ENCODE data around the gene C19orf47. TPM values are rescaled to one million over a fixed set of nuclear protein-coding genes. Genes with fewer than 3 reads are reported as not detected.
A peak's percentile ranks its signal among the peaks of the same experiment; 100 is the strongest.

The C19orf47 gene
- total RNA-seq, 3 donors from 2014 or later (not counting 1 experiment from before 2014, with no cell fraction given), result 15.2 to 20.2 (median 16.1) TPM

DNA sequence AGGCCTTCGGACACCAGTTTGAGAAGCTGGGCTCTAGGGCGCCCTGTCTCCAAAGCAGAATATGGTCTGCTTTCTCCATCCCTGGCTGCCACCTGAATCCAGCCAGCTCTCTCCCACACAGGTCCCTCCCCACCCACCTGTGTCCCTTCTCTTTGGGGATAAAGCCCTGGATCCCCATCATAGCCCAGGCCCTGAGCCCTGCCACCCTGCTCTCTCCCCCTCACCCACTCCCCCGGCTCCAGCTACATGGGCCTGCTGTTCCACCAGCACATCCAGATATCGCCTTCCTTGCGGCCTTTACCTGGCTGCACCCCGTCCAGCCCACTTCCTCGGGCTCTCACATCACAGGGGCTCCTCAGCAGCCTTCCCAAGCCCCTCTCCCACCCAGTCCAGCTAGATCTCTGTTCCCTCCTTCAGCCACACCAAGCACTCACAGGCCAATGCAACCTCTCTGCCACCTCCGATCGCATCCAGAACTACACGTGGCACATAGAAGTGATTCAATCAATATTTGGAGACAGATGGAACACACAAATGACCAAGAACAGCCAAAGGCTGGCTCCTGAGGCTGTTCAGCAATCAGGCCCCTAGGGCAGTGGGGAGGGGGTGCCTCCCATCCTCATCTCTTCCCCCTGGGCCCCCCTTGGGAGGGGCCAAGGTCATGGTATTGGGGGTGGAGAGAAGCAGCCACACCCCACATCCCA lies 70.7 kb downstream of the C19orf47 start:
- WGBS (ENCODE audit: insufficient coverage), result 94% methylated on average over 10 of the region's 10 CpGs
- DNase-seq (no peak), ATAC-seq (no peak)
- peaks cover 62% of the 10 kb centered on the region for H3K4me1 ChIP-seq (ENCODE audit: control insufficient read depth, insufficient read depth, low read length)
- no peak overlapping the region for H3K4me3 ChIP-seq (ENCODE audit: low read length)
- intact Hi-C loops (cut with micrococcal nuclease), result no loop called here
- no peaks in the 10 kb centered on the region for H3K36me3 Mint-ChIP-seq
- H3K9me3 Mint-ChIP-seq, result no peaks in the 10 kb centered on the region
- peak overlapping the region; percentile 99 for H3K27ac Mint-ChIP-seq
- no peak overlapping the region for H3K27ac ChIP-seq (ENCODE audit: low read length)
- no peaks in the 10 kb centered on the region for H3K27me3 Mint-ChIP-seq (ENCODE audit: low read depth in 2 of 2)
- TF ChIP-seq, protein P1, sequence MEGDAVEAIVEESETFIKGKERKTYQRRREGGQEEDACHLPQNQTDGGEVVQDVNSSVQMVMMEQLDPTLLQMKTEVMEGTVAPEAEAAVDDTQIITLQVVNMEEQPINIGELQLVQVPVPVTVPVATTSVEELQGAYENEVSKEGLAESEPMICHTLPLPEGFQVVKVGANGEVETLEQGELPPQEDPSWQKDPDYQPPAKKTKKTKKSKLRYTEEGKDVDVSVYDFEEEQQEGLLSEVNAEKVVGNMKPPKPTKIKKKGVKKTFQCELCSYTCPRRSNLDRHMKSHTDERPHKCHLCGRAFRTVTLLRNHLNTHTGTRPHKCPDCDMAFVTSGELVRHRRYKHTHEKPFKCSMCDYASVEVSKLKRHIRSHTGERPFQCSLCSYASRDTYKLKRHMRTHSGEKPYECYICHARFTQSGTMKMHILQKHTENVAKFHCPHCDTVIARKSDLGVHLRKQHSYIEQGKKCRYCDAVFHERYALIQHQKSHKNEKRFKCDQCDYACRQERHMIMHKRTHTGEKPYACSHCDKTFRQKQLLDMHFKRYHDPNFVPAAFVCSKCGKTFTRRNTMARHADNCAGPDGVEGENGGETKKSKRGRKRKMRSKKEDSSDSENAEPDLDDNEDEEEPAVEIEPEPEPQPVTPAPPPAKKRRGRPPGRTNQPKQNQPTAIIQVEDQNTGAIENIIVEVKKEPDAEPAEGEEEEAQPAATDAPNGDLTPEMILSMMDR (IDR thresholded peaks at IDR 0.05), result no peak
- H3K4me1 Mint-ChIP-seq, result peaks cover 47 to 79% of the 10 kb centered on the region in 2 donors
- peak overlapping the region; percentile 4 for H3K4me3 Mint-ChIP-seq
- no peaks in the 10 kb centered on the region for H3K27me3 ChIP-seq (ENCODE audit: control insufficient read depth, insufficient read depth, low read length)
- peaks cover 2% of the 10 kb centered on the region for H3K36me3 ChIP-seq (ENCODE audit: control insufficient read depth, insufficient read depth, low read length)
- no peaks in the 10 kb centered on the region for H3K9me3 ChIP-seq (ENCODE audit: control insufficient read depth, insufficient read depth, low read length)

DNA sequence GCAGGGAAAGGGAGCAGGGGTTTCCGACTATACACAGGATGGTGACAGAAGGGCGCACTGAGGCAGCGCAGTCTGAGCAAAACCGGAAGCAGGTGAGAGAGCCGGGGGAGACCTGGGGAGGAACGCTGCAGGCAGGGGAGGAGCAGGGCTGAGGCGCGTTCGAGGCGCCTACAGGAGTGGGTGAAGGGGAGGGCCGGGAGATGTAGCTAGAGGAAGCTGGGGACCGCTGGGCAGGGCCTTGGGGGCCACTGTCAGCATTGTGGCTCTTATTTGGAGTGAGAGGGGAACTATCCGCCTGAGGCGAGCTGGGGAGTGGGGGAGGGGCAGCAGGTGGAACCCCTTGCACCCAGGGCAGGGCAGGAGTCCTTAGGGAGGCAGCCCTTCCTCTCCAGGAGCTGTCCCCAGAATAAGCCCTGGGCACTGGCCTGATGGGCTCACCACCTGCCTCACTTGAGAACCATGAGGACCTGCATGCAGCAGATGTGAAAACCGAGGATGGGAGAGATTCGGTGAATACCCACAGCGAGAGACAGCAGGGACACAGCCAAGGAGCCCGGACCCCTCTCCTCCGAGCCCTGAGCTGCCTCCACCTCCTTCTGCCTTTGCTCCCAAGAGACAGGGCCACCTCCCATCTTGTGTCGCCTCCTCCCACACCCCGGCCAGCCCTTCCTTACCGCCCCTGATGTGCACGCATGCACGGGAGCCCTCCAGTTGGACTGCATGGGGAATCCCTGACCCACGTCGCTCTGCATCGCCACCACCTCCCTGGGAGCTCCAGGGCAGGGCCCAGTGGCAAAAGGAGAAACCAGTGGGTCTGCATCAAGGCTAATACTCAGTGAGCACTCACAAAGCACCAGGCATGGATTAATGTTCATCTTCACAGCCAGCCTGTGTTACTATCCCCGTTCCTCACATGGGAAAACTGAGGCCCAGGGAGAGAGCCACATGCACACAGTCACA lies 73.3 kb downstream of the C19orf47 start:
- WGBS (ENCODE audit: insufficient coverage), result 45% methylated on average over 28 of the region's 28 CpGs
- intact Hi-C loops (cut with micrococcal nuclease), result no loop called here
- TF ChIP-seq, protein P1 (IDR thresholded peaks at IDR 0.05), result no peak

DNA sequence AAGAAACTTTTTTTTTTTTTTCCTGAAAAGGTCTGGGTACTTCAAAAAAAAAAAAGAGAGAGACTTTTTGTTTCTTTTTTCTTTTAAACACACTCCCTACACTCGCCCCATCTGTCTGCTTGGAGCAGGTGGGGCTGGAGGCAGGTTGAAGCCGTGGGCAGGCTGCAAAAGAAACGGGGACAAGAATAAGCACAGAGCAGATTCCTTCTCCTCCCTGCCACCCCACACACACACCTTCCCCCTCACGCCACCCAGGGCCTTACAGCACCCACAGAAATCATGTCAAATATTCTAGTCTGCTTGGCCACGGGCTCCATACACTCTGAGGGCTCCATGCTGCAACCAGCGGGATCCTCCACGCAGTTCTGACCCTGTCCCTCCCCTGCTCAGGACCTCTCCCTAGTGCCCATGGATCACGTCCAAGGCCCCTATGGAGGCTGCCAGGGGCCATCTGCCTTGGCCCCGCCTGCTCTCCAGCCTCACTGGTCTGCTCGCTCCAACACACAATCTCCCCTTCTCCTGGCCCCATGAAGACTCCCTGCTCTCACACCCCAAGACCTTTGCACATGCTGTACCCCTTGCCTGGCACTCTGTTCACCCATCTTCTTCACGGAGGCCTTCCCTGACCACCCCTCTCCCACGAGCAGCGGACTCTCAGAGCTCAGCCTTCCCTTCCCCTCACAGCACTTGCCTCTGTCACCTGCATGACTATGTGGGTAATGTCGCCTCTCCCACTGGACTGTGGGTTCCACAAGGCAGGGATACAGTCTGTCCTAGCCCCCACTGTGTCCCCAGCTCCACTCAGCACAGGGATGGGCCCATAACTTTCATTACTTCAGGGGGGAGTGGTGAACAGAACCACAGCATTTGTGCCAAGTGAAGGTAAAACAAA lies 74.5 kb downstream of the C19orf47 start:
- Histone ChIP-seq H3K27me3 (ENCODE audit: control insufficient read depth, insufficient read depth, low read length) (no peaks in the 10 kb centered on the region), H3K4me3 (ENCODE audit: low read length) (no peak overlapping the region), H3K4me1 (ENCODE audit: control insufficient read depth, insufficient read depth, low read length) (peaks cover 33% of the 10 kb centered on the region), H3K9me3 (ENCODE audit: control insufficient read depth, insufficient read depth, low read length) (no peaks in the 10 kb centered on the region), H3K36me3 (ENCODE audit: control insufficient read depth, insufficient read depth, low read length) (peaks cover 4% of the 10 kb centered on the region), H3K27ac (ENCODE audit: low read length) (no peak overlapping the region)
- 78% methylated on average over 14 of the region's 14 CpGs for WGBS (ENCODE audit: insufficient coverage)
- DNase-seq (no peak), ATAC-seq (no peak)
- H3K4me3 Mint-ChIP-seq, result peak overlapping the region; percentile 40
- intact Hi-C loops (cut with micrococcal nuclease), result no loop called here
- no peaks in the 10 kb centered on the region for H3K9me3 Mint-ChIP-seq
- TF ChIP-seq, protein P1 (IDR thresholded peaks at IDR 0.05), result no peak
- no peaks in the 10 kb centered on the region for H3K36me3 Mint-ChIP-seq
- H3K27ac Mint-ChIP-seq, result peak overlapping the region; percentile 68 to 81
- H3K4me1 Mint-ChIP-seq, result peaks cover 51 to 81% of the 10 kb centered on the region in 2 donors
- no peaks in the 10 kb centered on the region for H3K27me3 Mint-ChIP-seq (ENCODE audit: low read depth in 2 of 2)

More for the DNA sequence above, 73.3 kb downstream of the C19orf47 start:
- no peaks in the 10 kb centered on the region for H3K27me3 ChIP-seq (ENCODE audit: control insufficient read depth, insufficient read depth, low read length)
- H3K9me3 ChIP-seq (ENCODE audit: control insufficient read depth, insufficient read depth, low read length), result no peaks in the 10 kb centered on the region
- no peak overlapping the region for H3K4me3 ChIP-seq (ENCODE audit: low read length)
- Mint-ChIP-seq H3K27me3 (ENCODE audit: low read depth in 2 of 2) (no peaks in the 10 kb centered on the region), H3K36me3 (no peaks in the 10 kb centered on the region), H3K27ac (peak overlapping the region; percentile 68 to 81), H3K9me3 (no peaks in the 10 kb centered on the region), H3K4me1 (peaks cover 47 to 79% of the 10 kb centered on the region in 2 donors), H3K4me3 (peak overlapping the region; percentile 21)
- peaks cover 4% of the 10 kb centered on the region for H3K36me3 ChIP-seq (ENCODE audit: control insufficient read depth, insufficient read depth, low read length)
- H3K27ac ChIP-seq (ENCODE audit: low read length), result no peak overlapping the region
- peak in 1 of 2 donors; percentile 56 for DNase-seq
- H3K4me1 ChIP-seq (ENCODE audit: control insufficient read depth, insufficient read depth, low read length), result peaks cover 44% of the 10 kb centered on the region
- ATAC-seq, result peak in 2 of 3 donors; percentile 53 to 57
